K562 (cell line): ENCODE measurements around the gene PTCRA. TPM values are rescaled to one million over a fixed set of nuclear protein-coding genes. Genes with fewer than 3 reads are reported as not detected.

Experiments used
- CREB3L1 ChIP-seq: fragments of 450-650 bp; IDR thresholded peaks from 2 replicates; pipeline ENCODE4 v1.6.1; 2014; ENCODE audit warnings: low read depth, mild to moderate bottlenecking, moderate library complexity, borderline replicate concordance
- FOXP1 ChIP-seq: sonication (generic); formaldehyde crosslinking; IDR thresholded peaks from 2 replicates; pipeline ENCODE4 v1.8.0; 2022; ENCODE audit warnings: mild to moderate bottlenecking, missing genetic modification reagents
- ILK ChIP-seq: fragments of 450-650 bp; IDR thresholded peaks from 2 replicates; pipeline ENCODE4 v1.6.1; 2016; ENCODE audit warnings: missing genetic modification characterization, low read depth, mild to moderate bottlenecking, missing compliant biosample characterization, moderate library complexity, borderline replicate concordance
- LARP7 ChIP-seq: fragments of 450-650 bp; IDR thresholded peaks from 2 replicates; pipeline ENCODE4 v1.6.1; 2016
- POLR2AphosphoS5 ChIP-seq: IDR thresholded peaks from 2 replicates; pipeline ENCODE4 v1.6.1; 2011; ENCODE audit warnings: mild to moderate bottlenecking, low read depth, low read length, moderate library complexity; ENCODE audit not compliant: control insufficient read depth, insufficient read depth
- SAP30 ChIP-seq: fragments of 200-600 bp; sonication (generic); IDR thresholded peaks from 2 replicates; pipeline ENCODE4 v1.6.1; 2012; ENCODE audit warnings: borderline replicate concordance, low read depth, mild to moderate bottlenecking, moderate library complexity, low read length, control low read depth, inconsistent platforms; ENCODE audit not compliant: insufficient read depth, poor library complexity, severe bottlenecking
- THRAP3 ChIP-seq: fragments of 450-650 bp; IDR thresholded peaks from 2 replicates; pipeline ENCODE4 v1.6.1; 2016; ENCODE audit warnings: mild to moderate bottlenecking, inconsistent platforms, borderline replicate concordance
- ZNF263 ChIP-seq: sonication (generic); formaldehyde crosslinking; IDR thresholded peaks from 2 replicates; pipeline ENCODE4 v1.8.0; 2022; ENCODE audit warnings: mild to moderate bottlenecking, missing genetic modification reagents, borderline replicate concordance
- ZNF696 ChIP-seq: fragments of 250-450 bp; sonication (Bioruptor Pico); conservative IDR thresholded peaks from 2 replicates; pipeline ENCODE4 v1.4.0; 2020; ENCODE audit warnings: mild to moderate bottlenecking, moderate library complexity
- ZNF75A ChIP-seq: fragments of 450-650 bp; formaldehyde crosslinking; IDR thresholded peaks from 2 replicates; pipeline ENCODE4 v1.4.0; 2020; ENCODE audit warnings: mild to moderate bottlenecking
- ZSCAN29 ChIP-seq: fragments of 450-650 bp; IDR thresholded peaks from 2 replicates; pipeline ENCODE4 v1.6.1; 2017
- polyA plus RNA-seq, 8 experiments: library from polyadenylated mRNA; depleted of rRNA in 4 of 8; stranded (reverse) in 5 of 8; unstranded in 3 of 8; fragments of >200 nt; fragmentation: Nextera tagmentation in 2 of 8; fragmentation: Illumina TruSeq in 1 of 8; extraction: Ambion mirVana in 2 of 8; extraction: Trizol in 1 of 8; gene quantifications; 2 replicates each; pipeline versions ENCODE4 v1.2.1 to v1.2.3, GENCODE V29; 2011 to 2014; ENCODE audit warnings: inconsistent platforms in 1 of 8, missing spikeins in 1 of 8
- total RNA-seq, 7 experiments: library from RNA; depleted of rRNA in 6 of 7; stranded (reverse); fragments of >200 nt in 6 of 7; fragmentation: Illumina TruSeq in 2 of 7; extraction: Trizol in 2 of 7; gene quantifications; 2 replicates each; pipeline versions ENCODE4 v1.2.1 to v1.2.3, GENCODE V29; 2011 to 2021; ENCODE audit warnings: low replicate concordance in 1 of 7
- TF ChIP-seq, protein P1 (sequence below): fragments of 450-650 bp; IDR thresholded peaks from 2 replicates; pipeline ENCODE4 v1.6.1; 2018; ENCODE audit warnings: mild to moderate bottlenecking, low read depth; ENCODE audit not compliant: partially characterized antibody
- TF ChIP-seq, protein P2 (sequence below), 3 experiments: fragments of 200-800 bp in 1 of 3; fragments of 250-450 bp in 1 of 3; fragments of 450-650 bp in 1 of 3; sonication (Bioruptor Pico) in 1 of 3; sonication (Bioruptor generic) in 1 of 3; formaldehyde crosslinking in 1 of 3; IDR thresholded peaks; 2 replicates each; pipeline versions ENCODE4 v1.6.1 to v1.8.0; 2016 to 2022; ENCODE audit warnings: mild to moderate bottlenecking in 2 of 3, missing genetic modification characterization in 2 of 3, missing compliant biosample characterization in 1 of 3, moderate library complexity in 1 of 3
- TF ChIP-seq, protein P3 (sequence below): fragments of 450-650 bp; IDR thresholded peaks from 2 replicates; pipeline ENCODE4 v1.6.1; 2016; ENCODE audit warnings: low read depth, mild to moderate bottlenecking, moderate library complexity
- TF ChIP-seq, protein P4 (sequence below): sonication (generic); formaldehyde crosslinking; IDR thresholded peaks from 2 replicates; pipeline ENCODE4 v1.8.0; 2022; ENCODE audit warnings: mild to moderate bottlenecking, missing genetic modification reagents, borderline replicate concordance

Gene PTCRA
- total and polyA plus RNA-seq, 9 of the 15 experiments (the other 6 are each of a cell fraction or from before 2014, with no cell fraction given) = 0.21 TPM; not detected in 8

DNA sequence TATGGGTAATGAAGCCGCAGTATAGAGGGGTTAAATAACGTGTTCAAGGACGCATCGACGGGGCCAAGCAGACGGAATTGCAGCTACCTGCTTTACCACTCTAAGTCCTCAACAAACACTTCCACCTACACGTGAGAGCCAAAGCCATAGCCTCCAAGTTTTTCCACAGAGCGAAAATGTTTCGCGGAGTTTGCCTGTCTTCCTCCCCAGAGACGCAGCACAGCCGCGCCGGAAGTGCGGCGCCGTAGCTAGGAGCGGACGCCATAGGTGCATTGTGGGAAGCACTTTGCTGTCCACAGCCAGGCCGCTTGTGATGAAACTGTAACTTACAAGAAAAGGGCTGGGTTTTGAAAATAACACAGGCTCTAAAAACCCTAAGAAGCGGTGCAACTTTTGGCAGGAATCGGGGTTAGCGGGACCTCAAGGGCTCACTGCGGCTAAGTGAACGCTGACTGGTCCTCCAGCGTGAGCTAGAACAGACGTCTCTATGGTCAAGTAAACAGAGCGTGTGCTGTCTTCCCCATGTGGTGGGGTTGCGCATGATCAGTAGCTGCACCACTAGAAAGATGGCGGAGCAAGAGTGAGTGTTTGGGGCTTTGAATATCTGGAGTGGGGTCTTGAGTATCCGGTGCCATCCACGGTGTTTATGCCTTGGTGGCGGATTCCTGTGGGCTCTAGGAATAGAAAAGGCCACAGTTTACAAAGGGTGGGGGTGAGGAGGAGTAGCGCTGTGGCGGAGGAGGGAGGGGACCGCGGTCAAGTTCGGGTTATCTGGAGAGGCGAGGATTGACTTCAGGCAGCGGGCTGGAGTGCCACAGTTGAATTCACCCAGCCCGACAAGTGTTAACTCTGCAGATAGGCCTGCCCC lies 36.2 kb upstream of the PTCRA start, which contains the start of gene RPL7L1 (continued):
- TF ChIP-seq SAP30 = peak; percentile 64
- TF ChIP-seq ZSCAN29 = 0 out of 2 replicates have a peak, but pooled peaks have one; percentile 33
- peak; percentile 94 for TF ChIP-seq THRAP3
- TF ChIP-seq, protein P1, sequence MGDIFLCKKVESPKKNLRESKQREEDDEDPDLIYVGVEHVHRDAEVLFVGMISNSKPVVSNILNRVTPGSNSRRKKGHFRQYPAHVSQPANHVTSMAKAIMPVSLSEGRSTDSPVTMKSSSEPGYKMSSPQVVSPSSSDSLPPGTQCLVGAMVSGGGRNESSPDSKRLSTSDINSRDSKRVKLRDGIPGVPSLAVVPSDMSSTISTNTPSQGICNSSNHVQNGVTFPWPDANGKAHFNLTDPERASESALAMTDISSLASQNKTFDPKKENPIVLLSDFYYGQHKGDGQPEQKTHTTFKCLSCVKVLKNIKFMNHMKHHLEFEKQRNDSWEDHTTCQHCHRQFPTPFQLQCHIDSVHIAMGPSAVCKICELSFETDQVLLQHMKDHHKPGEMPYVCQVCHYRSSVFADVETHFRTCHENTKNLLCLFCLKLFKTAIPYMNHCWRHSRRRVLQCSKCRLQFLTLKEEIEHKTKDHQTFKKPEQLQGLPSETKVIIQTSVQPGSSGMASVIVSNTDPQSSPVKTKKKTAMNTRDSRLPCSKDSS = no peak
- TF ChIP-seq LARP7 = peak; percentile 88; the same call in 1 of the 2 replicates
- no peak for TF ChIP-seq ZNF75A (CRISPR knock-in tag)
- TF ChIP-seq, protein P2, sequence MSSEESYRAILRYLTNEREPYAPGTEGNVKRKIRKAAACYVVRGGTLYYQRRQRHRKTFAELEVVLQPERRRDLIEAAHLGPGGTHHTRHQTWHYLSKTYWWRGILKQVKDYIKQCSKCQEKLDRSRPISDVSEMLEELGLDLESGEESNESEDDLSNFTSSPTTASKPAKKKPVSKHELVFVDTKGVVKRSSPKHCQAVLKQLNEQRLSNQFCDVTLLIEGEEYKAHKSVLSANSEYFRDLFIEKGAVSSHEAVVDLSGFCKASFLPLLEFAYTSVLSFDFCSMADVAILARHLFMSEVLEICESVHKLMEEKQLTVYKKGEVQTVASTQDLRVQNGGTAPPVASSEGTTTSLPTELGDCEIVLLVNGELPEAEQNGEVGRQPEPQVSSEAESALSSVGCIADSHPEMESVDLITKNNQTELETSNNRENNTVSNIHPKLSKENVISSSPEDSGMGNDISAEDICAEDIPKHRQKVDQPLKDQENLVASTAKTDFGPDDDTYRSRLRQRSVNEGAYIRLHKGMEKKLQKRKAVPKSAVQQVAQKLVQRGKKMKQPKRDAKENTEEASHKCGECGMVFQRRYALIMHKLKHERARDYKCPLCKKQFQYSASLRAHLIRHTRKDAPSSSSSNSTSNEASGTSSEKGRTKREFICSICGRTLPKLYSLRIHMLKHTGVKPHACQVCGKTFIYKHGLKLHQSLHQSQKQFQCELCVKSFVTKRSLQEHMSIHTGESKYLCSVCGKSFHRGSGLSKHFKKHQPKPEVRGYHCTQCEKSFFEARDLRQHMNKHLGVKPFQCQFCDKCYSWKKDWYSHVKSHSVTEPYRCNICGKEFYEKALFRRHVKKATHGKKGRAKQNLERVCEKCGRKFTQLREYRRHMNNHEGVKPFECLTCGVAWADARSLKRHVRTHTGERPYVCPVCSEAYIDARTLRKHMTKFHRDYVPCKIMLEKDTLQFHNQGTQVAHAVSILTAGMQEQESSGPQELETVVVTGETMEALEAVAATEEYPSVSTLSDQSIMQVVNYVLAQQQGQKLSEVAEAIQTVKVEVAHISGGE (CRISPR knock-in tag; IDR thresholded peaks at IDR 0.05) = peak in 2 of 3 experiments; percentile 56 to 89; a peak in 3 of 6 replicates
- no peak for TF ChIP-seq ZNF696 (CRISPR knock-in tag)
- TF ChIP-seq ILK (tag) = no peak
- TF ChIP-seq CREB3L1 = peak; percentile 93
- TF ChIP-seq ZNF263 (CRISPR knock-in tag) = peak; percentile 82
- TF ChIP-seq POLR2AphosphoS5 = peak; percentile 89
- TF ChIP-seq, protein P3, sequence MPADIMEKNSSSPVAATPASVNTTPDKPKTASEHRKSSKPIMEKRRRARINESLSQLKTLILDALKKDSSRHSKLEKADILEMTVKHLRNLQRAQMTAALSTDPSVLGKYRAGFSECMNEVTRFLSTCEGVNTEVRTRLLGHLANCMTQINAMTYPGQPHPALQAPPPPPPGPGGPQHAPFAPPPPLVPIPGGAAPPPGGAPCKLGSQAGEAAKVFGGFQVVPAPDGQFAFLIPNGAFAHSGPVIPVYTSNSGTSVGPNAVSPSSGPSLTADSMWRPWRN = 0 out of 2 replicates have a peak, but pooled peaks have one; percentile 11
- TF ChIP-seq FOXP1 (CRISPR knock-in tag) = peak; percentile 93; the same call in 1 of the 2 replicates
- TF ChIP-seq, protein P4, sequence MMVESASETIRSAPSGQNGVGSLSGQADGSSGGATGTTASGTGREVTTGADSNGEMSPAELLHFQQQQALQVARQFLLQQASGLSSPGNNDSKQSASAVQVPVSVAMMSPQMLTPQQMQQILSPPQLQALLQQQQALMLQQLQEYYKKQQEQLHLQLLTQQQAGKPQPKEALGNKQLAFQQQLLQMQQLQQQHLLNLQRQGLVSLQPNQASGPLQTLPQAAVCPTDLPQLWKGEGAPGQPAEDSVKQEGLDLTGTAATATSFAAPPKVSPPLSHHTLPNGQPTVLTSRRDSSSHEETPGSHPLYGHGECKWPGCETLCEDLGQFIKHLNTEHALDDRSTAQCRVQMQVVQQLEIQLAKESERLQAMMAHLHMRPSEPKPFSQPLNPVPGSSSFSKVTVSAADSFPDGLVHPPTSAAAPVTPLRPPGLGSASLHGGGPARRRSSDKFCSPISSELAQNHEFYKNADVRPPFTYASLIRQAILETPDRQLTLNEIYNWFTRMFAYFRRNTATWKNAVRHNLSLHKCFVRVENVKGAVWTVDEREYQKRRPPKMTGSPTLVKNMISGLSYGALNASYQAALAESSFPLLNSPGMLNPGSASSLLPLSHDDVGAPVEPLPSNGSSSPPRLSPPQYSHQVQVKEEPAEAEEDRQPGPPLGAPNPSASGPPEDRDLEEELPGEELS (CRISPR knock-in tag) = no peak; the same call in 1 of the 2 replicates
